ENCODE data around the gene DRGX. TPM values are rescaled to one million over a fixed set of nuclear protein-coding genes. Genes with fewer than 3 reads are reported as not detected.

The DRGX gene
- total and polyA plus RNA-seq, 2 of the 4 experiments (the other 2 are of a cell fraction): not detected

DNA sequence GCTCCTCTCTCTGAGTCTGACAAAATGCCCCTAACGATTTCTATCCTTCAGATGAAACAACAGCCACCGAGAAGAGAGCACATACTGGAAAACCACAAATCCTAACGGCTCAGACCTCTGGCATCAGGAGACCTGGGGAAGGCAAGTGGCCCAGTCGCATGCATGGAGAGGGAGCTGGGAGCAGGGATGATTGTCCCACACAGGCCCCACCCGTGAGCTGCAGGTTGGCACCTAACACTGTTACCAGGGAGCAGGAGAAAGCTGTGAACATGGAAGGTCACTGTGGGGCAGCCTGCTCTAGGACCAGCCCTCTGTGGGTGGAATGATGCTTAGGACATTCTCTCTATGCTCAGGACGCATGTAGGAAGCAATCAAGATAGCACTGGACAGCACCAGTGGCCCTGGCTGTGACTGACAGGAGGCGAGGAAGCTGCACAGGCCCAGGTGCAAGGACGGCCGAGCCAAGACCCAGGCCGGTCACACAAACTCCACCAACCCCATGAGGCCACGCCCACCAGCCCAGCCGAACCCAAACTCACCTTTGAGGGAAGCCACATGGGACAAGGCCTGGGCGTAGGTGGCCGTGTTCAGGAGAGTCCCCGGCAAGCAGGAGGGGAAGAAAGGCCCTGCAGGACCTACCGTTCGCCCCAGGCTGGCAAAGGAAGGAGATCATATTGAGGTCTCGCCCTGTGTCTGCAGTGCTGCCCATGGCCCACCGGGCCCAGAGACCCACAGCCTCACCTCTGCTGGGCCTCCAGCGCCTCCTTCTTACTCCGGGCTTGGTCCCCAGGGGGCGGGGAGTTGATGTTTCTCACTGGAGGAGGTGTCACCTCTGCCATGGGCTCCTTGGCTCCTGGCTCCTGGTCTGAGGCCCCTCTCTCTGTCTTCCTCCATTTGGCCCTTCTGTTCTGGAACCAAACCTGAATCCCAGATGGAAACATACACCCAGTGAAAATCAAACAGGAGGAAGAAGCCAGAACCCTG is 9.7 kb downstream of the DRGX start:
- Histone ChIP-seq H3K27me3 (ENCODE audit: control insufficient read depth, insufficient read depth, low read length) (peaks cover 28% of the 10 kb centered on the region), H3K23ac (ENCODE audit: low read depth, low read length) (no peak overlapping the region), H3K18ac (ENCODE audit: low read depth, low read length) (no peak overlapping the region), H2BK15ac (ENCODE audit: low read depth, low read length) (peak overlapping the region; percentile 3; the same call in 1 of the 3 replicates), H4K8ac (ENCODE audit: low read depth in 2 of 2, low read length in 2 of 2) (no peak overlapping the region), H2AK9ac (replicated peaks; ENCODE audit: low read depth, low read length, poor library complexity) (peak overlapping the region; percentile 26), H3K9me3 (ENCODE audit: control insufficient read depth, insufficient read depth, low read length) (no peaks in the 10 kb centered on the region), H3K4ac (ENCODE audit: low read depth, low read length) (peak overlapping the region; percentile 37; the same call in 1 of the 2 replicates), H4K91ac (ENCODE audit: insufficient read depth, low read depth, low read length) (no peak overlapping the region), H3K4me1 (ENCODE audit: control insufficient read depth, insufficient read depth, low read length) (peaks cover 3% of the 10 kb centered on the region; the same call in 1 of the 2 replicates), H4K20me1 (ENCODE audit: insufficient read depth, low read length) (0 out of 2 replicates have a peak, but pooled peaks cover 5% of the 10 kb centered on the region), H3K36me3 (ENCODE audit: control insufficient read depth, insufficient read depth, low read length) (no peaks in the 10 kb centered on the region), H3K27ac (ENCODE audit: insufficient read depth, low read length) (no peak overlapping the region), H3K4me3 (ENCODE audit: insufficient read depth, low read depth, low read length) (no peak overlapping the region), H4K5ac (ENCODE audit: low read depth, low read length) (no peak overlapping the region), H3K9ac (ENCODE audit: low read depth, low read length) (no peak overlapping the region), H2AK5ac (ENCODE audit: low read depth, low read length) (peak overlapping the region; percentile 79), H2AFZ (replicated peaks; ENCODE audit: low read length, poor library complexity) (peak overlapping the region; percentile 63), H2BK5ac (ENCODE audit: low read depth, low read length, poor library complexity, severe bottlenecking) (no peak overlapping the region), H3K4me2 (ENCODE audit: low read depth, low read length) (no peak overlapping the region; the same call in 1 of the 2 replicates), H3K14ac (replicated peaks; ENCODE audit: low read depth, low read length) (0 out of 2 replicates have a peak overlapping the region, but pooled peaks have one; percentile 18), H3K9me1 (ENCODE audit: insufficient read depth, low read length) (peaks cover 10% of the 10 kb centered on the region), H2BK120ac (ENCODE audit: low read depth, low read length) (peak overlapping the region; percentile 81), H2BK20ac (ENCODE audit: low read depth, low read length) (0 out of 2 replicates have a peak overlapping the region, but pooled peaks have one; percentile 53), H3K79me1 (ENCODE audit: low read depth in 1 of 2, low read length in 2 of 2) (no peaks in the 10 kb centered on the region), H3K56ac (ENCODE audit: extremely low read depth, insufficient read depth, low read length) (no peak overlapping the region)
- no TSS peak for BruUV-seq (replicated peaks)
- intact Hi-C loops (cut with micrococcal nuclease) (no loop called here), dilution Hi-C loops (cut with HindIII; ENCODE audit: low sequenced_read_pairs, unreplicated experiment) (no loop called here), in situ Hi-C loops (cut with MboI; ENCODE audit: low sequenced_read_pairs) (no loop called here)
- 80% methylated on average over 6 of the region's 22 CpGs; no CpG with 5 or more reads in 1 of the 2 experiments for WGBS, 2 experiments (ENCODE audit: extremely low coverage in 2 of 2, insufficient read length in 1 of 2)
- ATAC-seq (ENCODE audit: low read depth) (no peak), DNase-seq (no peak)
- CTCF ChIA-PET: interaction anchor here (0.6 to 2.1 kb wide), 2 partner anchors 22 to 33 kb away, joined by 3 to 7 read pairs; no protein-coding TSS in a partner anchor
- POLR2A ChIA-PET (ENCODE audit: unreplicated experiment): no interaction called here
- TF ChIP-seq CEBPB (IDR thresholded peaks at IDR 0.05; ENCODE audit: low read depth, low read length) (no peak), RCOR1 (IDR thresholded peaks at IDR 0.05; ENCODE audit: insufficient replicate concordance, low read length) (no peak), MAFK (IDR thresholded peaks at IDR 0.05; ENCODE audit: low read depth, low read length) (no peak), FOS (IDR thresholded peaks at IDR 0.05; ENCODE audit: low read depth, low read length) (no peak), MXI1 (IDR thresholded peaks at IDR 0.05; ENCODE audit: borderline replicate concordance, low read depth, low read length) (no peak), SMC3 (IDR thresholded peaks at IDR 0.05; ENCODE audit: low read depth, low read length) (no peak), POLR2A (IDR thresholded peaks at IDR 0.05; ENCODE audit: low read depth, low read length) (no peak), NFE2L2 (IDR thresholded peaks at IDR 0.05; ENCODE audit: low read depth, low read length) (no peak), BHLHE40 (IDR thresholded peaks at IDR 0.05; ENCODE audit: low read depth, low read length) (no peak), CHD1 (IDR thresholded peaks at IDR 0.05; ENCODE audit: low read depth, low read length) (no peak), RAD21 (IDR thresholded peaks at IDR 0.05; ENCODE audit: low read length) (no peak), MAZ (IDR thresholded peaks at IDR 0.05; ENCODE audit: borderline replicate concordance, low read depth, low read length) (no peak)
- TF ChIP-seq, protein P1, sequence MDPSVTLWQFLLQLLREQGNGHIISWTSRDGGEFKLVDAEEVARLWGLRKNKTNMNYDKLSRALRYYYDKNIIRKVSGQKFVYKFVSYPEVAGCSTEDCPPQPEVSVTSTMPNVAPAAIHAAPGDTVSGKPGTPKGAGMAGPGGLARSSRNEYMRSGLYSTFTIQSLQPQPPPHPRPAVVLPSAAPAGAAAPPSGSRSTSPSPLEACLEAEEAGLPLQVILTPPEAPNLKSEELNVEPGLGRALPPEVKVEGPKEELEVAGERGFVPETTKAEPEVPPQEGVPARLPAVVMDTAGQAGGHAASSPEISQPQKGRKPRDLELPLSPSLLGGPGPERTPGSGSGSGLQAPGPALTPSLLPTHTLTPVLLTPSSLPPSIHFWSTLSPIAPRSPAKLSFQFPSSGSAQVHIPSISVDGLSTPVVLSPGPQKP (IDR thresholded peaks at IDR 0.05; ENCODE audit: borderline replicate concordance, low read depth, low read length): no peak
- TF ChIP-seq, protein P2, sequence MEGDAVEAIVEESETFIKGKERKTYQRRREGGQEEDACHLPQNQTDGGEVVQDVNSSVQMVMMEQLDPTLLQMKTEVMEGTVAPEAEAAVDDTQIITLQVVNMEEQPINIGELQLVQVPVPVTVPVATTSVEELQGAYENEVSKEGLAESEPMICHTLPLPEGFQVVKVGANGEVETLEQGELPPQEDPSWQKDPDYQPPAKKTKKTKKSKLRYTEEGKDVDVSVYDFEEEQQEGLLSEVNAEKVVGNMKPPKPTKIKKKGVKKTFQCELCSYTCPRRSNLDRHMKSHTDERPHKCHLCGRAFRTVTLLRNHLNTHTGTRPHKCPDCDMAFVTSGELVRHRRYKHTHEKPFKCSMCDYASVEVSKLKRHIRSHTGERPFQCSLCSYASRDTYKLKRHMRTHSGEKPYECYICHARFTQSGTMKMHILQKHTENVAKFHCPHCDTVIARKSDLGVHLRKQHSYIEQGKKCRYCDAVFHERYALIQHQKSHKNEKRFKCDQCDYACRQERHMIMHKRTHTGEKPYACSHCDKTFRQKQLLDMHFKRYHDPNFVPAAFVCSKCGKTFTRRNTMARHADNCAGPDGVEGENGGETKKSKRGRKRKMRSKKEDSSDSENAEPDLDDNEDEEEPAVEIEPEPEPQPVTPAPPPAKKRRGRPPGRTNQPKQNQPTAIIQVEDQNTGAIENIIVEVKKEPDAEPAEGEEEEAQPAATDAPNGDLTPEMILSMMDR (conservative IDR thresholded peaks at IDR 0.05; ENCODE audit: low read depth, low read length): no peak

All from IMR-90 (cell line).